ENCODE measurements around the gene BIK.

DNA sequence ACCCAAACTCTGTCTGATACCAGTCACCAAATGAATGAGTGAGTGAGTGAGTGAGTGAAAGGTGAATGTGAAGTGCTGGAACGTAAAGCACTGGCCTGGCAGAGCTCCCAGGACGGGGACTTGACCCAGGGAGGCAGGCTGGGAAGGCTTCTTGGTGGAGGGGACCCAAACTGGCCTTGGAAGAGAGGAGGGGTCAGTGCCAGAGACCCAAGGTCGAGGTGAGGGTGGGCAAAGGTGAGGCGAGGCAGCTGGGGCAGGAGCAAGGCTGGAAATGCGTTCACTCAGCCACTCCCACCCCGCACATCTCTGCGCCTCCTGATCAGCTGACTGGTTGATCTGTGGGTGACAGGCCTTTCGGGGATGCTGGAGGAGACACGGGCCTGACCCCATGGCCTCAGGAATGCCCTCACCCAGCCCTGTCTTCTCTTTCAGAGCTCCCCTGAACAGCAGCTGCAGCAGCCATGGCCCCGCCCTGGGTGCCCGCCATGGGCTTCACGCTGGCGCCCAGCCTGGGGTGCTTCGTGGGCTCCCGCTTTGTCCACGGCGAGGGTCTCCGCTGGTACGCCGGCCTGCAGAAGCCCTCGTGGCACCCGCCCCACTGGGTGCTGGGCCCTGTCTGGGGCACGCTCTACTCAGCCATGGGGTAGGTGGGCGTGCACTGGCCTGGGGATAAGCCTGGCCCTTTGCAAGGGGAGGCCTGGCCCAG lies 48.4 kb downstream of the BIK start:
- TF ChIP-seq ELF4 (CRISPR knock-in tag; IDR thresholded peaks at IDR 0.05; ENCODE audit: low read depth): no peak
- TF ChIP-seq CBFB (CRISPR knock-in tag; IDR thresholded peaks at IDR 0.05; ENCODE audit: low read depth): no peak
- TF ChIP-seq, protein P1, sequence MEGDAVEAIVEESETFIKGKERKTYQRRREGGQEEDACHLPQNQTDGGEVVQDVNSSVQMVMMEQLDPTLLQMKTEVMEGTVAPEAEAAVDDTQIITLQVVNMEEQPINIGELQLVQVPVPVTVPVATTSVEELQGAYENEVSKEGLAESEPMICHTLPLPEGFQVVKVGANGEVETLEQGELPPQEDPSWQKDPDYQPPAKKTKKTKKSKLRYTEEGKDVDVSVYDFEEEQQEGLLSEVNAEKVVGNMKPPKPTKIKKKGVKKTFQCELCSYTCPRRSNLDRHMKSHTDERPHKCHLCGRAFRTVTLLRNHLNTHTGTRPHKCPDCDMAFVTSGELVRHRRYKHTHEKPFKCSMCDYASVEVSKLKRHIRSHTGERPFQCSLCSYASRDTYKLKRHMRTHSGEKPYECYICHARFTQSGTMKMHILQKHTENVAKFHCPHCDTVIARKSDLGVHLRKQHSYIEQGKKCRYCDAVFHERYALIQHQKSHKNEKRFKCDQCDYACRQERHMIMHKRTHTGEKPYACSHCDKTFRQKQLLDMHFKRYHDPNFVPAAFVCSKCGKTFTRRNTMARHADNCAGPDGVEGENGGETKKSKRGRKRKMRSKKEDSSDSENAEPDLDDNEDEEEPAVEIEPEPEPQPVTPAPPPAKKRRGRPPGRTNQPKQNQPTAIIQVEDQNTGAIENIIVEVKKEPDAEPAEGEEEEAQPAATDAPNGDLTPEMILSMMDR (IDR thresholded peaks at IDR 0.05): no peak
- TF ChIP-seq, protein P2, sequence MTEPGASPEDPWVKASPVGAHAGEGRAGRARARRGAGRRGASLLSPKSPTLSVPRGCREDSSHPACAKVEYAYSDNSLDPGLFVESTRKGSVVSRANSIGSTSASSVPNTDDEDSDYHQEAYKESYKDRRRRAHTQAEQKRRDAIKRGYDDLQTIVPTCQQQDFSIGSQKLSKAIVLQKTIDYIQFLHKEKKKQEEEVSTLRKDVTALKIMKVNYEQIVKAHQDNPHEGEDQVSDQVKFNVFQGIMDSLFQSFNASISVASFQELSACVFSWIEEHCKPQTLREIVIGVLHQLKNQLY (CRISPR knock-in tag; IDR thresholded peaks at IDR 0.05): no peak
- TF ChIP-seq IRF2 (CRISPR knock-in tag; IDR thresholded peaks at IDR 0.05; ENCODE audit: borderline replicate concordance, low read depth): no peak
- TF ChIP-seq SP1 (CRISPR knock-in tag; conservative IDR thresholded peaks at IDR 0.05): no peak
- no peak for TF ChIP-seq NR3C1 (CRISPR knock-in tag; conservative IDR thresholded peaks at IDR 0.05; ENCODE audit: low read depth)
- TF ChIP-seq, protein P3, sequence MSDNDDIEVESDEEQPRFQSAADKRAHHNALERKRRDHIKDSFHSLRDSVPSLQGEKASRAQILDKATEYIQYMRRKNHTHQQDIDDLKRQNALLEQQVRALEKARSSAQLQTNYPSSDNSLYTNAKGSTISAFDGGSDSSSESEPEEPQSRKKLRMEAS (CRISPR knock-in tag; IDR thresholded peaks at IDR 0.05): no peak
- TF ChIP-seq FOXP1 (CRISPR knock-in tag; IDR thresholded peaks at IDR 0.05; ENCODE audit: borderline replicate concordance): no peak
- no peak for TF ChIP-seq TCF7 (CRISPR knock-in tag; IDR thresholded peaks at IDR 0.05; ENCODE audit: low read depth)
- no peak for TF ChIP-seq ESRRA (CRISPR knock-in tag; IDR thresholded peaks at IDR 0.05; ENCODE audit: borderline replicate concordance)
- no peak for TF ChIP-seq CREB1 (CRISPR knock-in tag; IDR thresholded peaks at IDR 0.05)
- TF ChIP-seq, protein P4, sequence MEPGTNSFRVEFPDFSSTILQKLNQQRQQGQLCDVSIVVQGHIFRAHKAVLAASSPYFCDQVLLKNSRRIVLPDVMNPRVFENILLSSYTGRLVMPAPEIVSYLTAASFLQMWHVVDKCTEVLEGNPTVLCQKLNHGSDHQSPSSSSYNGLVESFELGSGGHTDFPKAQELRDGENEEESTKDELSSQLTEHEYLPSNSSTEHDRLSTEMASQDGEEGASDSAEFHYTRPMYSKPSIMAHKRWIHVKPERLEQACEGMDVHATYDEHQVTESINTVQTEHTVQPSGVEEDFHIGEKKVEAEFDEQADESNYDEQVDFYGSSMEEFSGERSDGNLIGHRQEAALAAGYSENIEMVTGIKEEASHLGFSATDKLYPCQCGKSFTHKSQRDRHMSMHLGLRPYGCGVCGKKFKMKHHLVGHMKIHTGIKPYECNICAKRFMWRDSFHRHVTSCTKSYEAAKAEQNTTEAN (CRISPR knock-in tag; IDR thresholded peaks at IDR 0.05): no peak
- TF ChIP-seq NFYB (CRISPR knock-in tag; conservative IDR thresholded peaks at IDR 0.05; ENCODE audit: low read depth): no peak

Measured in WTC11 (cell line).